H1 (cell line): ENCODE results near the gene HNRNPH2. TPM values are rescaled to one million over a fixed set of nuclear protein-coding genes. Genes with fewer than 3 reads are reported as not detected.

Experiments used
- CTCF ChIA-PET: fragments of 300-600 bp; sonication (Branson Sonifier 250); formaldehyde crosslinking; loops from one replicate; lab custom pipeline; 2021; ENCODE audit not compliant: partially characterized antibody; lab: Charles Lee
- POLR2A ChIA-PET: fragments of 300-600 bp; sonication (Branson Sonifier 250); formaldehyde crosslinking; loops from one replicate; lab custom pipeline; 2021; ENCODE audit warnings: inconsistent platforms; ENCODE audit not compliant: partially characterized antibody; lab: Charles Lee
- DNase-seq, 2 experiments: peaks; one replicate each; pipeline versions ENCODE4 v3.0.0 to v3.0.0-alpha.2; 2010 to 2022; ENCODE audit warnings: low spot score in 2 of 2, low read depth in 1 of 2, mixed read lengths in 1 of 2
- FAIRE-seq: peaks from 2 replicates; lab custom pipeline; 2011; peaks lifted over from hg19 to GRCh38; lab: Jason Lieb, UNC
- H2AFZ ChIP-seq: 2 replicates; pipeline ENCODE4 v1.8.1; 2012; ENCODE audit warnings: low read length, inconsistent platforms
- H2AK5ac ChIP-seq: 2 replicates; pipeline ENCODE4 v1.6.1; 2013; ENCODE audit warnings: low read depth, low read length
- H2BK120ac ChIP-seq: replicated peaks from 2 replicates; pipeline ENCODE3; 2013; ENCODE audit warnings: low read depth, low read length, inconsistent platforms
- H2BK12ac ChIP-seq: 2 replicates; pipeline ENCODE4 v1.6.1; 2013; ENCODE audit warnings: low read depth, low read length
- H2BK15ac ChIP-seq: 2 replicates; pipeline ENCODE4 v1.6.1; 2013; ENCODE audit warnings: low read length
- H2BK20ac ChIP-seq: 2 replicates; pipeline ENCODE4 v1.6.1; 2013; ENCODE audit warnings: low read length
- H2BK5ac ChIP-seq: 2 replicates; pipeline ENCODE4 v1.6.1; 2013; ENCODE audit warnings: low read depth, low read length
- H3K14ac ChIP-seq: 2 replicates; pipeline ENCODE4 v1.6.1; 2013; ENCODE audit warnings: inconsistent platforms; ENCODE audit not compliant: insufficient read length
- H3K18ac ChIP-seq: 2 replicates; pipeline ENCODE4 v1.6.1; 2013; ENCODE audit warnings: low read length; ENCODE audit errors: extremely low read depth
- H3K23ac ChIP-seq: 2 replicates; pipeline ENCODE4 v1.6.1; 2013; ENCODE audit warnings: inconsistent platforms; ENCODE audit not compliant: insufficient read length
- H3K23me2 ChIP-seq: 2 replicates; pipeline ENCODE4 v1.6.1; 2013; ENCODE audit warnings: low read depth, low read length
- H3K27ac ChIP-seq: 2 replicates; pipeline ENCODE4 v1.6.1; 2011; ENCODE audit warnings: low read depth, low read length, inconsistent platforms
- H3K27me3 ChIP-seq, 4 experiments: replicated peaks in 1 of 4; 1 replicate in 1 of 4; 2 replicates in 3 of 4; pipeline versions ENCODE4 v1.6.1 to v1.8.1; 2011 to 2013; ENCODE audit warnings: low read length in 3 of 4, mild to moderate bottlenecking in 3 of 4, inconsistent platforms in 2 of 4, mixed read lengths in 2 of 4, moderate library complexity in 1 of 4; ENCODE audit not compliant: control insufficient read depth in 3 of 4, insufficient read depth in 3 of 4; ENCODE audit errors: extremely low read depth in 1 of 4
- H3K36me3 ChIP-seq, 4 experiments: 2 replicates each; pipeline versions ENCODE4 v1.6.1 to v1.8.1; 2011 to 2013; ENCODE audit warnings: mild to moderate bottlenecking in 4 of 4, low read length in 3 of 4, moderate library complexity in 2 of 4, control low read depth in 1 of 4, inconsistent platforms in 1 of 4; ENCODE audit not compliant: insufficient read depth in 4 of 4, control insufficient read depth in 2 of 4
- H3K4ac ChIP-seq: replicated peaks from 2 replicates; pipeline ENCODE3; 2013; ENCODE audit warnings: low read length, low read depth, mixed read lengths, inconsistent platforms; ENCODE audit not compliant: insufficient read length
- H3K4me1 ChIP-seq, 4 experiments: replicated peaks in 1 of 4; 1 replicate in 1 of 4; 2 replicates in 3 of 4; pipeline versions ENCODE4 v1.6.1 to v1.8.1; 2011 to 2013; ENCODE audit warnings: low read length in 3 of 4, inconsistent platforms in 2 of 4, mixed read lengths in 1 of 4; ENCODE audit not compliant: insufficient read depth in 4 of 4, control insufficient read depth in 3 of 4
- H3K4me2 ChIP-seq, 2 experiments: 2 replicates each; pipeline versions ENCODE4 v1.6.1 to v1.8.1; 2011 to 2013; ENCODE audit warnings: low read depth in 2 of 2, low read length in 2 of 2, control low read depth in 1 of 2, inconsistent platforms in 1 of 2, mild to moderate bottlenecking in 1 of 2; ENCODE audit not compliant: insufficient read depth in 1 of 2
- H3K4me3 ChIP-seq, 4 experiments: fragments of 200-600, 300-600 bp in 1 of 4; sonication (generic), shearing (Covaris generic), sonication (Bioruptor Twin) in 1 of 4; 2 replicates each; pipeline versions ENCODE4 v1.5.1 to v1.8.1; 2011 to 2016; ENCODE audit warnings: low read length in 4 of 4, low read depth in 3 of 4, control low read depth in 2 of 4, inconsistent platforms in 2 of 4, mild to moderate bottlenecking in 2 of 4, mixed read lengths in 1 of 4, moderate library complexity in 1 of 4; ENCODE audit not compliant: insufficient read depth in 2 of 4; ENCODE audit errors: extremely low read depth in 1 of 4
- H3K56ac ChIP-seq: replicated peaks from 2 replicates; pipeline ENCODE3; 2013; ENCODE audit warnings: low read depth, mild to moderate bottlenecking, mixed read lengths, low read length, inconsistent platforms; ENCODE audit not compliant: insufficient read length
- H3K79me1 ChIP-seq: 2 replicates; pipeline ENCODE4 v1.6.1; 2013; ENCODE audit warnings: low read depth, low read length, control low read depth
- H3K79me2 ChIP-seq, 2 experiments: 2 replicates each; pipeline versions ENCODE4 v1.6.1 to v1.8.1; 2012 to 2013; ENCODE audit warnings: low read length in 2 of 2, mild to moderate bottlenecking in 2 of 2, inconsistent platforms in 1 of 2; ENCODE audit not compliant: insufficient read depth in 2 of 2, control insufficient read depth in 1 of 2
- H3K9ac ChIP-seq, 4 experiments: replicated peaks in 1 of 4; 1 replicate in 1 of 4; 2 replicates in 3 of 4; pipeline versions ENCODE4 v1.6.1 to v1.8.1; 2011 to 2013; ENCODE audit warnings: low read depth in 3 of 4, low read length in 3 of 4, control low read depth in 2 of 4, mild to moderate bottlenecking in 2 of 4, moderate library complexity in 2 of 4, inconsistent platforms in 1 of 4; ENCODE audit errors: extremely low read depth in 1 of 4
- H3K9me3 ChIP-seq, 2 experiments: 2 replicates each; pipeline versions ENCODE4 v1.6.1 to v1.8.1; 2012 to 2013; ENCODE audit warnings: mild to moderate bottlenecking in 2 of 2, moderate library complexity in 2 of 2, control low read depth in 1 of 2, inconsistent platforms in 1 of 2, low read depth in 1 of 2, low read length in 1 of 2, mixed read lengths in 1 of 2; ENCODE audit not compliant: insufficient read depth in 2 of 2
- H4K20me1 ChIP-seq, 2 experiments: replicated peaks in 1 of 2; 2 replicates each; pipeline versions ENCODE3 to v1.8.1; 2011 to 2013; ENCODE audit warnings: inconsistent platforms in 2 of 2, low read length in 2 of 2, mild to moderate bottlenecking in 1 of 2; ENCODE audit not compliant: insufficient read depth in 2 of 2, control insufficient read depth in 1 of 2
- H4K5ac ChIP-seq: 2 replicates; pipeline ENCODE4 v1.6.1; 2013; ENCODE audit warnings: low read length, low read depth, mixed read lengths, inconsistent platforms; ENCODE audit not compliant: insufficient read length
- H4K8ac ChIP-seq: 2 replicates; pipeline ENCODE4 v1.8.0; 2013; ENCODE audit warnings: mild to moderate bottlenecking, moderate library complexity, low read length, inconsistent platforms; ENCODE audit not compliant: insufficient read depth; ENCODE audit errors: extremely low read depth
- H4K91ac ChIP-seq: replicated peaks from 2 replicates; pipeline ENCODE3; 2013; ENCODE audit warnings: low read length, mixed read lengths, inconsistent platforms; ENCODE audit not compliant: insufficient read length
- KDM4A ChIP-seq: IDR thresholded peaks from one replicate; pipeline ENCODE4 v1.7.1; 2012; ENCODE audit warnings: low read depth, mild to moderate bottlenecking, moderate library complexity, low read length, inconsistent platforms; ENCODE audit not compliant: severe bottlenecking
- KDM5A ChIP-seq: fragments of 200-600 bp; IDR thresholded peaks from 2 replicates; pipeline ENCODE4 v1.7.1; 2012; ENCODE audit warnings: mild to moderate bottlenecking, low read length, inconsistent platforms, mixed read lengths
- SP4 ChIP-seq: IDR thresholded peaks from 2 replicates; pipeline ENCODE4 v1.6.1; 2012; ENCODE audit warnings: low read length, inconsistent platforms
- TAF7 ChIP-seq: optimal IDR thresholded peaks from 2 replicates; pipeline ENCODE3; 2011; ENCODE audit warnings: low read depth, mild to moderate bottlenecking, inconsistent platforms, low read length, moderate library complexity, borderline replicate concordance
- WGBS, 2 experiments: shearing (Covaris generic) in 1 of 2; methylation state at CpG; one replicate each; pipeline versions ENCODE4 v1.1.6 to v1.1.7; 2013 to 2015; ENCODE audit warnings: low lambda C conversion rate in 2 of 2, mixed read lengths in 2 of 2, inconsistent platforms in 1 of 2, low coverage in 1 of 2, missing lambda C conversion rate in 1 of 2; ENCODE audit not compliant: insufficient replicate concordance in 2 of 2, insufficient coverage in 1 of 2, insufficient read length in 1 of 2; ENCODE audit errors: extremely low coverage in 1 of 2, missing lambda C conversion rate in 1 of 2; 5-methylcytosine and 5-hydroxymethylcytosine counted together
- polyA plus RNA-seq, 7 experiments: library from polyadenylated mRNA; depleted of rRNA in 3 of 7; stranded (reverse) in 5 of 7; unstranded in 2 of 7; fragments of >200 nt in 5 of 7; fragments of 200-250 nt in 2 of 7; gene quantifications; 1 replicate in 5 of 7; 2 replicates in 1 of 7; 4 replicates in 1 of 7; pipeline versions ENCODE4 v1.2.1 to v1.2.3, GENCODE V29; 2011 to 2013; ENCODE audit warnings: missing spikeins in 2 of 7, mixed read lengths in 2 of 7
- total RNA-seq: library from RNA; stranded (reverse); fragmentation: NEBNext Ultra II Directional; extraction: Animal tissue kit (Norgen Biotek cat#: 25700); gene quantifications from 2 replicates; pipeline ENCODE4 v1.2.1, GENCODE V29; 2021

HNRNPH2 gene
- total and polyA plus RNA-seq, 2 of the 8 experiments (the other 6 are each of a cell fraction or from before 2014, with no cell fraction given): 27.7 to 66.7 TPM

GRCh38 chrX:101362116-101362515, 45.9 kb upstream of the HNRNPH2 start:
- Histone ChIP-seq H2BK5ac (no peak overlapping the region), H4K20me1 (no peaks in the 10 kb centered on the region), H3K14ac (no peak overlapping the region), H3K4ac (no peak overlapping the region), H3K27ac (no peak overlapping the region), H3K4me1 (no peaks in the 10 kb centered on the region), H2BK15ac (no peak overlapping the region), H3K23ac (no peak overlapping the region), H2AFZ (no peak overlapping the region), H2BK120ac (no peak overlapping the region), H3K4me3 (no peak overlapping the region), H3K9ac (no peak overlapping the region), H3K56ac (no peak overlapping the region), H3K23me2 (no peaks in the 10 kb centered on the region), H3K27me3 (no peaks in the 10 kb centered on the region), H4K5ac (no peak overlapping the region), H3K79me2 (no peaks in the 10 kb centered on the region), H3K18ac (no peak overlapping the region), H2BK20ac (no peak overlapping the region), H4K8ac (no peak overlapping the region), H2BK12ac (no peak overlapping the region), H3K36me3 (no peaks in the 10 kb centered on the region), H3K79me1 (no peaks in the 10 kb centered on the region), H3K4me2 (no peak overlapping the region), H3K9me3 (no peaks in the 10 kb centered on the region), H2AK5ac (no peak overlapping the region), H4K91ac (no peak overlapping the region)
- TF ChIP-seq TAF7 (no peak), KDM4A (no peak), KDM5A (no peak), SP4 (no peak)
- POLR2A ChIA-PET: no interaction called here
- DNase-seq (no peak), FAIRE-seq (no peak)
- 79% methylated on average over 3 of the region's 3 CpGs; no CpG with 5 or more reads in 1 of the 2 experiments for WGBS, 2 experiments
- CTCF ChIA-PET: no interaction called here
